ENCODE measurements around the gene SLC25A24. TPM values are rescaled to one million over a fixed set of nuclear protein-coding genes. Genes with fewer than 3 reads are reported as not detected.
"Not testable (repeated sequence)": the region's sequence is repeated elsewhere in the genome, so short reads cannot be mapped to it uniquely, and the experiment has no call there.

The SLC25A24 gene
- polyA plus RNA-seq (2013, experiment 1 of 2): 32.8 TPM
- polyA plus RNA-seq (2013, experiment 2 of 2): 35.8 TPM

GRCh38 chr1:108199781-108200686, at the start of gene SLC25A24:
Gene SLC25A24, minus strand, starts transcription at chr1:108200343. Its CDS starts 205 bp downstream, at chr1:108200138.
- no peaks in the 10 kb centered on the region for H3K27me3 ChIP-seq (ENCODE audit: insufficient read depth, low read length)
- under 1% methylated on average over 97 of the region's 97 CpGs for WGBS
- H3K9me3 ChIP-seq (ENCODE audit: insufficient read depth, low read depth, low read length): no peaks in the 10 kb centered on the region
- H3K4me1 ChIP-seq (ENCODE audit: insufficient read depth, low read length): peaks cover 18% of the 10 kb centered on the region
- H3K36me3 ChIP-seq (ENCODE audit: insufficient read depth, low read length): peaks cover 20% of the 10 kb centered on the region; the same call in 1 of the 2 replicates
- peak within 1 kb of the TSS; percentile 93 for H3K9ac ChIP-seq (ENCODE audit: low read depth, low read length)
- H3K27ac ChIP-seq (ENCODE audit: low read depth, low read length): peak within 1 kb of the TSS; percentile 70
- peak within 1 kb of the TSS; percentile 98 for H3K4me3 ChIP-seq (ENCODE audit: low read length)

- not testable (repeated sequence) for H3K27ac ChIP-seq (ENCODE audit: low read depth, low read length); H3K9me3 ChIP-seq (ENCODE audit: insufficient read depth, low read depth, low read length); H3K4me1 ChIP-seq (ENCODE audit: insufficient read depth, low read length); H3K36me3 ChIP-seq (ENCODE audit: insufficient read depth, low read length); H3K27me3 ChIP-seq (ENCODE audit: insufficient read depth, low read length); H3K4me3 ChIP-seq (ENCODE audit: low read length); H3K9ac ChIP-seq (ENCODE audit: low read depth, low read length)
- WGBS: no CpG with 5 or more reads among the region's 3 CpGs
These were observed 43.8 kb upstream of the SLC25A24 start, which contains the start of gene NBPF4 for GRCh38 chr1:108243976-108244375. Gene NBPF4, minus strand, starts transcription at chr1:108244076. Its CDS starts 315 bp downstream, at chr1:108243761.

DNA sequence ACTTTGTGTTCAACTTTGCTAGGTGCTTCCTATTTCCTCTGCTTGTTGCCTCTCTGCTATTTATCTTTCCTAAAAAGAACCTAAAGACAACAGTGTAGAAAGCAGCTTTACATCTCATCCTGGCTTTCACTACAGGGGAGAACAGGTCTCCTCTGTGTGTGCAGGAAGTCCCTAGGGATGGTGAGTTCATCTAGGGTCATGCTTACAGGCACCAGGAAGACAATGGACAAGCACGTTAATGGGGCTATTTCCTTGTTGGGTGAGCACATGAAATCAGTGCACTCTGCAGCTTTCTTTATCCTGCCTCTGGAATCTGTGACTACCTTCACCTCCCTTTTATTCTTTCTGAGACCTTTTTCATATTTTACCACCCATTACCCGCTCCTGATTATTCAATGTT, 39.3 kb upstream of the SLC25A24 start:
- not testable (repeated sequence) for H3K36me3 ChIP-seq (ENCODE audit: insufficient read depth, low read length); H3K4me1 ChIP-seq (ENCODE audit: insufficient read depth, low read length); H3K9me3 ChIP-seq (ENCODE audit: insufficient read depth, low read depth, low read length); H3K27ac ChIP-seq (ENCODE audit: low read depth, low read length); H3K9ac ChIP-seq (ENCODE audit: low read depth, low read length); H3K27me3 ChIP-seq (ENCODE audit: insufficient read depth, low read length); H3K4me3 ChIP-seq (ENCODE audit: low read length)
- no CpG with 5 or more reads among the region's 2 CpGs for whole genome bisulfite sequencing

GRCh38 chr1:108235308-108235707, 35.2 kb upstream of the SLC25A24 start:
- not testable (repeated sequence) for H3K4me1 ChIP-seq (ENCODE audit: insufficient read depth, low read length); H3K9ac ChIP-seq (ENCODE audit: low read depth, low read length); H3K27me3 ChIP-seq (ENCODE audit: insufficient read depth, low read length); H3K36me3 ChIP-seq (ENCODE audit: insufficient read depth, low read length); H3K27ac ChIP-seq (ENCODE audit: low read depth, low read length); H3K4me3 ChIP-seq (ENCODE audit: low read length); H3K9me3 ChIP-seq (ENCODE audit: insufficient read depth, low read depth, low read length)
- WGBS: no CpG with 5 or more reads among the region's 2 CpGs

GRCh38 chr1:108232183-108232582, 32.0 kb upstream of the SLC25A24 start:
- not testable (repeated sequence) for H3K4me3 ChIP-seq (ENCODE audit: low read length); H3K36me3 ChIP-seq (ENCODE audit: insufficient read depth, low read length); H3K27ac ChIP-seq (ENCODE audit: low read depth, low read length); H3K27me3 ChIP-seq (ENCODE audit: insufficient read depth, low read length); H3K9me3 ChIP-seq (ENCODE audit: insufficient read depth, low read depth, low read length); H3K9ac ChIP-seq (ENCODE audit: low read depth, low read length); H3K4me1 ChIP-seq (ENCODE audit: insufficient read depth, low read length)
- WGBS: no CpG with 5 or more reads among the region's 3 CpGs

GRCh38 chr1:108229976-108230375, 29.8 kb upstream of the SLC25A24 start:
- not testable (repeated sequence) for H3K9ac ChIP-seq (ENCODE audit: low read depth, low read length); H3K4me3 ChIP-seq (ENCODE audit: low read length); H3K27me3 ChIP-seq (ENCODE audit: insufficient read depth, low read length); H3K4me1 ChIP-seq (ENCODE audit: insufficient read depth, low read length); H3K9me3 ChIP-seq (ENCODE audit: insufficient read depth, low read depth, low read length); H3K36me3 ChIP-seq (ENCODE audit: insufficient read depth, low read length); H3K27ac ChIP-seq (ENCODE audit: low read depth, low read length)
- WGBS: no CpG with 5 or more reads among the region's 3 CpGs

GRCh38 chr1:108227772-108228171, 27.6 kb upstream of the SLC25A24 start:
- H3K27ac ChIP-seq (ENCODE audit: low read depth, low read length); H3K4me3 ChIP-seq (ENCODE audit: low read length); H3K36me3 ChIP-seq (ENCODE audit: insufficient read depth, low read length); H3K27me3 ChIP-seq (ENCODE audit: insufficient read depth, low read length); H3K4me1 ChIP-seq (ENCODE audit: insufficient read depth, low read length); H3K9me3 ChIP-seq (ENCODE audit: insufficient read depth, low read depth, low read length); H3K9ac ChIP-seq (ENCODE audit: low read depth, low read length): not testable (repeated sequence)
- no CpG with 5 or more reads among the region's 7 CpGs for WGBS

GRCh38 chr1:108226855-108227254, 26.7 kb upstream of the SLC25A24 start:
- not testable (repeated sequence) for H3K9ac ChIP-seq (ENCODE audit: low read depth, low read length); H3K9me3 ChIP-seq (ENCODE audit: insufficient read depth, low read depth, low read length); H3K27ac ChIP-seq (ENCODE audit: low read depth, low read length); H3K36me3 ChIP-seq (ENCODE audit: insufficient read depth, low read length); H3K27me3 ChIP-seq (ENCODE audit: insufficient read depth, low read length); H3K4me1 ChIP-seq (ENCODE audit: insufficient read depth, low read length); H3K4me3 ChIP-seq (ENCODE audit: low read length)
- WGBS: 100% methylated on average over 2 of the region's 4 CpGs

GRCh38 chr1:108223226-108223625, 23.1 kb upstream of the SLC25A24 start:
- H3K36me3 ChIP-seq (ENCODE audit: insufficient read depth, low read length); H3K9ac ChIP-seq (ENCODE audit: low read depth, low read length); H3K4me3 ChIP-seq (ENCODE audit: low read length); H3K27ac ChIP-seq (ENCODE audit: low read depth, low read length); H3K4me1 ChIP-seq (ENCODE audit: insufficient read depth, low read length); H3K9me3 ChIP-seq (ENCODE audit: insufficient read depth, low read depth, low read length); H3K27me3 ChIP-seq (ENCODE audit: insufficient read depth, low read length): not testable (repeated sequence)
- 95% methylated on average over 7 of the region's 7 CpGs for WGBS

DNA sequence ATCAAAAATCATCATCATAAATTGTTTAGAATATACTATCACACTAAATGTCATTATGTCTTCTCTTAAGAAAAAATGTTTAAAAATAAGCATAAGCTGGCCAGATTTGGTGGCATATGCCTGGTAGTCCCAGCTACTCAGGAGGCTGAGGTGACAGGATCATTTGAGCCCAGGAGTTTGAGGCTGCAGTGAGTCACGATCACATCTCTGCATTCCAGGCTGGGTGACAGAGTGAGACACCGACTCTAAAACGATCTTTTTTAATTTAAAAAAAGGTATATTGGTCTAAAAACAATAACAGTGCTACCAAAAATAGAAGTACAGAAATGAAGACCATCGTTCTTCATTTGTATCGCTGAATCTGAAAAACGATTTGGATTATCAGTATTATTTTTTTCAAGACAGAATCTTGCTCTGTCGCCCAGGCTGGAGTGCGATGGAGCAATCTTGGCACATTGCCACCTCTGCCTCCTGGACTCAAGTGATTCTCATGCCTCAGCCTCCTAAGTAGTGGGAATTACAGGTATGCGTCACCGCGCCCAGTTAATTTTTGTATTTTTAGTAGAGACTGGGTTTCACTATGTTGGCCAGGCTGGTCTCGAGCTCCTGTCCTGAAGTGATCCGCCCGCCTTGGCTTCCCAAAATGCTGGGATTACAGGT, 17.5 kb upstream of the SLC25A24 start:
- not testable (repeated sequence) for H3K9ac ChIP-seq (ENCODE audit: low read depth, low read length); H3K36me3 ChIP-seq (ENCODE audit: insufficient read depth, low read length); H3K27ac ChIP-seq (ENCODE audit: low read depth, low read length); H3K4me3 ChIP-seq (ENCODE audit: low read length); H3K4me1 ChIP-seq (ENCODE audit: insufficient read depth, low read length); H3K9me3 ChIP-seq (ENCODE audit: insufficient read depth, low read depth, low read length); H3K27me3 ChIP-seq (ENCODE audit: insufficient read depth, low read length)
- WGBS: 94% methylated on average over 9 of the region's 14 CpGs

DNA sequence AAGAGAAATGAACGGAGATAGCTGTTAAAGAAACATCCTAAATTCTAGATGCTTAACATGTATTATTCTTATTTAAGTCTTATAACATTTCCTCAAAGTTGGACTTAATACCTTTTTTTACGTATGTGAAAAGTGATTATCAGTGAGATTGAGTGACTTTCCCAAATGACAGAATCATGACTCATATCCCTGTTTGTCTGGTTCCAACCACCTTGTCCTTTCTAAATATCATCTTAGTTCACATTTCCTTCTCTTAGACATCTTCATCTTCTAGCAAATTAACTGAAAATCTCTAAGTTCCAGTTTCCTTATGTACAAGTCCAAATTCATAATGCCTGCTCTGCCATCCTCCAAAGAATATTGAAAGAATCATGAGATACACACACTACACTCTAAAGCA, 16.9 kb upstream of the SLC25A24 start:
- not testable (repeated sequence) for H3K9ac ChIP-seq (ENCODE audit: low read depth, low read length); H3K27ac ChIP-seq (ENCODE audit: low read depth, low read length); H3K27me3 ChIP-seq (ENCODE audit: insufficient read depth, low read length); H3K9me3 ChIP-seq (ENCODE audit: insufficient read depth, low read depth, low read length); H3K4me3 ChIP-seq (ENCODE audit: low read length); H3K4me1 ChIP-seq (ENCODE audit: insufficient read depth, low read length); H3K36me3 ChIP-seq (ENCODE audit: insufficient read depth, low read length)
- WGBS: no CpG with 5 or more reads among the region's 2 CpGs
